Body of pancreas (tissue), 4 donors: Measurements from ENCODE around the gene SMIM35. TPM values are rescaled to one million over a fixed set of nuclear protein-coding genes. Genes with fewer than 3 reads are reported as not detected.

ENCODE experiments used
- ATAC-seq: fragments of 150-250 bp; one replicate; pipeline ENCODE4 v1.9.1; 2016
- DNase-seq, 4 donors: peaks; one replicate each; pipeline ENCODE4 v3.0.0-alpha.2; 2019
- H3K27ac ChIP-seq, 4 donors: fragments of 200-600 bp; sonication (generic); 1 replicate in 3 of 4; 2 replicates in 1 of 4; pipeline versions ENCODE4 v1.5.1 to v1.6.1; 2016 to 2019; ENCODE audit warnings: mild to moderate bottlenecking in 1 of 4, mixed read lengths in 1 of 4, moderate library complexity in 1 of 4
- H3K27me3 ChIP-seq, 2 donors: fragments of 200-600 bp; sonication (generic); one replicate each; pipeline ENCODE4 v1.6.0; 2016; ENCODE audit warnings: mild to moderate bottlenecking in 1 of 2
- H3K36me3 ChIP-seq, 2 donors: fragments of 200-600 bp; sonication (generic); replicated peaks in 1 of 2; 2 replicates each; pipeline ENCODE4 v1.5.1; 2016; ENCODE audit warnings: low read depth in 2 of 2; ENCODE audit not compliant: insufficient read depth in 1 of 2
- H3K4me1 ChIP-seq: fragments of 200-600 bp; sonication (generic); one replicate; pipeline ENCODE4 v1.6.0; 2016
- H3K4me3 ChIP-seq, 2 donors: fragments of 200-600 bp; sonication (generic); 1 replicate in 1 of 2; 2 replicates in 1 of 2; pipeline ENCODE4 v1.5.1; 2016 to 2019
- H3K9me3 ChIP-seq, 3 donors: fragments of 200-600 bp; sonication (generic); 1 replicate in 2 of 3; 2 replicates in 1 of 3; pipeline ENCODE4 v1.5.1; 2016
- CTCF ChIP-seq, 7 experiments: fragments of 450-650 bp in 4 of 7; fragments of 200-600 bp in 3 of 7; sonication (generic) in 3 of 7; IDR thresholded peaks; one replicate each; pipeline ENCODE4 v1.5.1; 2016 to 2019; ENCODE audit warnings: antibody characterized with exemption in 7 of 7
- POLR2A ChIP-seq, 3 donors: fragments of 450-650 bp; IDR thresholded peaks; one replicate each; pipeline ENCODE4 v1.6.1; 2016; ENCODE audit warnings: antibody characterized with exemption in 3 of 3, mild to moderate bottlenecking in 2 of 3
- WGBS, 2 donors: methylation state at CpG; one replicate each; pipeline ENCODE4 v1.1.5; 2017; 5-methylcytosine and 5-hydroxymethylcytosine counted together
- intact Hi-C: fragments of 100-400 bp; cut with DNase I; formaldehyde crosslinking; loops from one replicate; pipeline ENCODE4 v1.15.1; 2023
- total RNA-seq, 2 donors: library from RNA; depleted of rRNA; stranded (reverse); fragments of >200 nt; gene quantifications; one replicate each; pipeline ENCODE4 v1.1.0, GENCODE V29; 2016

SMIM35 gene
- total RNA-seq, 2 donors from 2014 or later: not detected

- H3K9me3 ChIP-seq: no peaks in the 10 kb centered on the region
- 58 to 64% methylated on average over 21 of the region's 21 CpGs for WGBS, 2 donors
- DNase-seq (no peak), ATAC-seq (no peak)
- TF ChIP-seq POLR2A (IDR thresholded peaks at IDR 0.05) (no peak), CTCF (IDR thresholded peaks at IDR 0.05) (no peak)
- H3K4me3 ChIP-seq: no peak overlapping the region
- no peaks in the 10 kb centered on the region for H3K27me3 ChIP-seq
- H3K36me3 ChIP-seq: no peaks in the 10 kb centered on the region
- H3K27ac ChIP-seq: no peak overlapping the region
- no peaks in the 10 kb centered on the region for H3K4me1 ChIP-seq
- intact Hi-C loops: no loop called here
These were observed 3.7 kb downstream of the SMIM35 start for GRCh38 chr11:118082880-118083552.

- no peaks in the 10 kb centered on the region for H3K9me3 ChIP-seq
- ATAC-seq (no peak), DNase-seq (peak in 1 of 4 donors; percentile 12)
- H3K27me3 ChIP-seq: no peaks in the 10 kb centered on the region
- H3K4me1 ChIP-seq: peaks cover 7% of the 10 kb centered on the region
- no peak overlapping the region for H3K4me3 ChIP-seq
- no peaks in the 10 kb centered on the region for H3K36me3 ChIP-seq
- no peak overlapping the region for H3K27ac ChIP-seq
- WGBS, 2 donors: 70 to 73% methylated on average over 18 of the region's 18 CpGs
- TF ChIP-seq CTCF (IDR thresholded peaks at IDR 0.05) (no peak), POLR2A (IDR thresholded peaks at IDR 0.05) (no peak)
- intact Hi-C loops: no loop called here
These were observed 5.4 kb downstream of the SMIM35 start for GRCh38 chr11:118081241-118081958.

- Histone ChIP-seq H3K4me3 (no peak overlapping the region), H3K9me3 (no peaks in the 10 kb centered on the region), H3K36me3 (no peaks in the 10 kb centered on the region), H3K27me3 (no peaks in the 10 kb centered on the region), H3K27ac (no peak overlapping the region), H3K4me1 (peaks cover 9% of the 10 kb centered on the region)
- DNase-seq (no peak), ATAC-seq (no peak)
- intact Hi-C loops: no loop called here
- 96 to 97% methylated on average over 4 to 5 of the region's 5 CpGs for WGBS, 2 donors
- TF ChIP-seq CTCF (IDR thresholded peaks at IDR 0.05): no peak
- TF ChIP-seq POLR2A (IDR thresholded peaks at IDR 0.05): no peak
These were observed 6.5 kb downstream of the SMIM35 start for GRCh38 chr11:118080296-118080695.

GRCh38 chr11:118079491-118079890 lies 7.3 kb downstream of the SMIM35 start:
- intact Hi-C loops: no loop called here
- H3K27me3 ChIP-seq: no peaks in the 10 kb centered on the region
- H3K9me3 ChIP-seq: no peaks in the 10 kb centered on the region
- H3K4me1 ChIP-seq: peaks cover 9% of the 10 kb centered on the region
- DNase-seq: no peak
- no peak for TF ChIP-seq POLR2A (IDR thresholded peaks at IDR 0.05)
- no peak for TF ChIP-seq CTCF (IDR thresholded peaks at IDR 0.05)
- H3K4me3 ChIP-seq: no peak overlapping the region
- no peak for ATAC-seq
- H3K27ac ChIP-seq: no peak overlapping the region
- no peaks in the 10 kb centered on the region for H3K36me3 ChIP-seq
- WGBS, 2 donors: 72 to 87% methylated on average over 9 to 10 of the region's 10 CpGs
